Neutrophil (primary cell): ENCODE data around the gene SELENOO.
A peak's percentile ranks its signal among the peaks of the same experiment; 100 is the strongest.

Experiments used
- H3K27ac ChIP-seq: fragments of 200-600 bp; sonication (generic); 2 replicates; pipeline ENCODE4 v1.5.1; 2016; ENCODE audit warnings: mild to moderate bottlenecking, moderate library complexity
- H3K27me3 ChIP-seq: fragments of 200-600 bp; sonication (generic); 2 replicates; pipeline ENCODE4 v1.6.0; 2016; ENCODE audit warnings: mild to moderate bottlenecking
- H3K36me3 ChIP-seq: fragments of 200-600 bp; sonication (generic); 2 replicates; pipeline ENCODE4 v1.5.1; 2017
- H3K4me1 ChIP-seq, 2 experiments: fragments of 200-600 bp in 1 of 2; sonication (generic) in 1 of 2; 1 replicate in 1 of 2; 2 replicates in 1 of 2; pipeline versions ENCODE4 v1.5.1 to v1.6.1; 2013 to 2016; ENCODE audit warnings: low read depth in 1 of 2, low read length in 1 of 2, mild to moderate bottlenecking in 1 of 2, moderate library complexity in 1 of 2; ENCODE audit not compliant: control insufficient read depth in 1 of 2, insufficient read depth in 1 of 2
- H3K4me3 ChIP-seq, 2 experiments: fragments of 200-600 bp in 1 of 2; sonication (generic) in 1 of 2; 1 replicate in 1 of 2; 2 replicates in 1 of 2; pipeline ENCODE4 v1.5.1; 2013 to 2016; ENCODE audit warnings: low read depth in 1 of 2, low read length in 1 of 2, mild to moderate bottlenecking in 1 of 2, moderate library complexity in 1 of 2
- H3K9me3 ChIP-seq: fragments of 200-600 bp; sonication (generic); 2 replicates; pipeline ENCODE4 v1.5.1; 2016
- CTCF ChIP-seq: fragments of 200-600 bp; sonication (generic); IDR thresholded peaks from 2 replicates; pipeline ENCODE4 v1.5.1; 2016; ENCODE audit warnings: antibody characterized with exemption

SELENOO gene

DNA sequence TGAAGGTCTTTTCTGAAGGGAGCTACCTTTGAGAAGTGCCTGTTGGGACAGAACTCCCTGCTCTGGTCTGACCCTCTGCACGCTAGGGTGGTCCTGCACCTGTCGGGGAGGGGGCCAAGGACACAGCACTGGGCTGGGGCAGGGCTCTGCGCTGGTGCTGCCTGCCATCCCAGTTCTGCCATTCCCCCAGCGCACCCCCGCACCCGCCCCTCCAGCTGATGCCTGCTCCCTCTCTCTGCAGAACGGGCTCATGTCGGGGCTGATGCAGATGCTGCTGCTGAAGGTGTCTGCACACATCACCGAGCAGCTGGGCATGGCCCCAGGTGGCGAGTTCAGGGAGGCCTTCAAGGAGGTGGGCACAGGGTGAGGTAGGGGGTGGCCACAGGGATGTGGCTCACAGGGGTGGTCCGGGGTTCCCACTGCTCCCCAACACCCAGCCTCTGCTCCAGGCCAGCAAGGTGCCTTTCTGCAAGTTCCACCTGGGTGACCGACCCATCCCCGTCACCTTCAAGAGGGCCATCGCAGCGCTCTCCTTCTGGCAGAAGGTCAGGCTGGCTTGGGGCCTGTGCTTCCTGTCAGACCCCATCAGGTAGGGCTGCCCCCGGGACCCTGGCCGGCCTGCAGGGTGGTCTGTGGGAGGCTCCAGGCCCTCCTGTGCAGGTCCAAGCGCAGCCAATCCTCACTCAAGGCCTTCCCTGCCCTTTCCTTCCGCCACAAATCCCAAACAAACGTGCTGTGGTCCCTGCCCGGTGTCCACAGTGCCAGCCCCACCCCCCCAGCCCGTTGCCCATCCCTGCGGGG lies 3.6 kb upstream of the SELENOO start:
- Histone ChIP-seq H3K4me1 (peaks cover 34 to 38% of the 10 kb centered on the region in 2 experiments), H3K27me3 (no peaks in the 10 kb centered on the region), H3K36me3 (peaks cover 63% of the 10 kb centered on the region), H3K27ac (peak overlapping the region; percentile 18), H3K9me3 (no peaks in the 10 kb centered on the region), H3K4me3 (no peak overlapping the region)
- TF ChIP-seq CTCF: no peak

DNA sequence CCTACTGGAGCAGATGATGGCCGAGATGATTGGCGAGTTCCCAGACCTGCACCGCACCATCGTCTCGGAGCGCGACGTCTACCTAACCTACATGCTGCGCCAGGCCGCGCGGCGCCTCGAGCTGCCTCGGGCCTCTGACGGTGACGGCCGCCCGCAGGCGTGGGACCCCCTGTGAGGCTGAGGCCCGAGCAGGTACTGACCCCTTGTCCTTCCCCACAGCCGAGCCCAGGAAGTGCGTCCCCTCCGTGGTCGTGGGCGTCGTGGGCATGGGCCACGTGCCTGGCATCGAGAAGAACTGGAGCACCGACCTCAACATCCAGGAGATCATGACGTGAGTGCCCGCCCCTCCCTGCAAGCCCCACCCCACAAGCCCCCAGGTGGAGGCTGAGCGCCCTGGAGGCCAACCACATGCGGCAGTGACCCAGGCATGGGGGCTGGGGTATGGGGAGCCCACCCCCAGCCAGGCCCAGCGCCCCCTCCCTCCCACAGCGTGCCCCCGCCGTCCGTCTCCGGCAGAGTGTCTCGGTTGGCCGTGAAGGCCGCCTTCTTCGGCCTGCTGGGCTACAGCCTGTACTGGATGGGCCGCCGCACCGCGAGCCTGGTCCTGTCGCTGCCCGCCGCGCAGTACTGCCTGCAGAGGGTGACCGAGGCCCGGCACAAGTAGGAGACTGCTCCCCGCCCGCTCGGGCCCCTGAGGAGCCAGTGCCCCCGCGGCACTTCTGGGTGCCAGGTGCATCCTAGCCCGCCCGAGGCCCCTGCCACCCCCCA lies 2.8 kb upstream of the SELENOO start:
- peaks cover 63% of the 10 kb centered on the region for H3K36me3 ChIP-seq
- H3K27ac ChIP-seq: peak overlapping the region; percentile 90
- no peak overlapping the region for H3K4me3 ChIP-seq
- H3K4me1 ChIP-seq: peaks cover 34 to 35% of the 10 kb centered on the region in 2 experiments
- TF ChIP-seq CTCF: no peak
- H3K9me3 ChIP-seq: no peaks in the 10 kb centered on the region
- H3K27me3 ChIP-seq: no peaks in the 10 kb centered on the region

DNA sequence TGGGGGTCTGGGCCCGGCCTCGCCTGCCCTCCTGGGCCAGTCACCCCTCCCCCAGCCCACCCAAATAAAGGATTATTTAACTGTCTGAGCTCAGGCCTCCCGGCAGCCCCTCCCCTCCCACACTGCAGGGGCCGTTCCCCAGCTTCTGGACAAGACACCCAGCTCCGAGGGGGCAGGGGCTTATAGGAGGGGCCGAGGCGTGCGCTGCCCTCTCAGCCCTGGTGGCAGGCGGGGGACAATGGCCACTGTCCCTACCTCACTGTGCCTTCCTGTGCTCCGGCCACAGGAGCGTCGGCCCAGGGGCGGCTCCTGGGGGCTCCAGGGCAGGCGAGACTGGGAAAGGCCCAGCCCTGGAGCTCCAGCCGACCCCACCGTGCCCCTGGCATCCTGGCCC lies 2.2 kb upstream of the SELENOO start:
- H3K4me3 ChIP-seq: no peak overlapping the region
- H3K27ac ChIP-seq: peak overlapping the region; percentile 90
- no peaks in the 10 kb centered on the region for H3K27me3 ChIP-seq
- H3K36me3 ChIP-seq: peaks cover 61% of the 10 kb centered on the region
- H3K9me3 ChIP-seq: no peaks in the 10 kb centered on the region
- H3K4me1 ChIP-seq: peaks cover 29 to 34% of the 10 kb centered on the region in 2 experiments
- TF ChIP-seq CTCF: no peak

- no peaks in the 10 kb centered on the region for H3K9me3 ChIP-seq
- peaks cover 35% of the 10 kb centered on the region in 2 experiments for H3K4me1 ChIP-seq
- H3K27me3 ChIP-seq: no peaks in the 10 kb centered on the region
- H3K4me3 ChIP-seq: peak overlapping the region; percentile 79 to 87
- TF ChIP-seq CTCF: no peak
- peak overlapping the region; percentile 90 for H3K27ac ChIP-seq
- H3K36me3 ChIP-seq: peaks cover 54% of the 10 kb centered on the region
These were observed 1.5 kb upstream of the SELENOO start for GRCh38 chr22:50199251-50199721.

DNA sequence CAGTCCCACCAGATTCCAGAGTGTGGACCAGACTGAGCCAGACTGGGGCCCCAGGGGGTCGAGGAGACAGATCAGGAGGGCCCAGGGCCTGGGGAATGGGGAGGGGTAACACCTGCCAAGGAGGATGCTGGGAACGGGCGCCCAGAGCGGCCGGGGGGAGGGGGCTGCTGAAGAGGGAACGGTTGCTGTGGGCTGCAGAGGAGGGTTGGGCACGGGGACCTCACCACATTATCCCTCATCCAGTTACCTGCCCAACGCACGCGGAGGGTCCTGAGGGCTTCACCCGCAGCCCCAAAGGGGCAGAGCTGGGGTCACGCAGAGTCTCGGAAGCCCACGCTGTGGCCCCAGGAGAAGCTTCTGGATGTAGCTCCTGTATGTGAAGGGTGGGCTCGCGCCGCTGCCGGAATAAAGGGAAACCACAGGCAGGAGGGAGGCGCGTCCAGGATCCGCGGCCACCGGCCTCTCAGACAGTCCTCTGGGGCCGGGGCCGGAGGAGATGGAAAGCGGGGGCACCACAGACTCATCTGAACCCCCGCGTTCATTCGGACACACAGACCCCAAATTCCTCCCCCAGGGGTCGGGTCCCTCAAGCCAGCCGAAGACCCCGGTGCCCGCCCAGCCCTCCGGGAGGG lies 866 bp upstream of the SELENOO start:
- H3K9me3 ChIP-seq: no peaks in the 10 kb centered on the region
- H3K27me3 ChIP-seq: no peaks in the 10 kb centered on the region
- H3K4me1 ChIP-seq: peaks cover 41% of the 10 kb centered on the region in 2 experiments
- no peak for TF ChIP-seq CTCF
- peaks cover 47% of the 10 kb centered on the region for H3K36me3 ChIP-seq
- H3K27ac ChIP-seq: peak overlapping the region; percentile 90
- peak overlapping the region; percentile 79 to 87 for H3K4me3 ChIP-seq
